Stimulated activated naive CD4-positive, alpha-beta T cell (primary cell): ENCODE data around the gene ITPKB.
"Not testable (repeated sequence)": the region's sequence is repeated elsewhere in the genome, so short reads cannot be mapped to it uniquely, and the experiment has no call there.

Experiments used
- DNase-seq, 6 experiments: peaks; one replicate each; lab custom pipeline; 2025; lab: John Stamatoyannopoulos, UW

ITPKB gene

GRCh38 chr1:226754793-226755533, 15.9 kb upstream of the ITPKB start:
- DNase-seq = peak in 2 of 6 experiments; percentile 14 to 21

GRCh38 chr1:226754097-226754496, 15.0 kb upstream of the ITPKB start:
- DNase-seq = no peak

GRCh38 chr1:226751703-226752102, 12.6 kb upstream of the ITPKB start:
- DNase-seq = no peak

- DNase-seq = no peak
Observed at GRCh38 chr1:226751214-226751613, 12.1 kb upstream of the ITPKB start.

- no peak for DNase-seq
Observed at GRCh38 chr1:226749467-226749866, 10.4 kb upstream of the ITPKB start.

- DNase-seq = no peak
Observed at GRCh38 chr1:226748306-226748705, 9.2 kb upstream of the ITPKB start.

- DNase-seq = not testable (repeated sequence)
Observed at GRCh38 chr1:226747519-226748263, 8.6 kb upstream of the ITPKB start.

GRCh38 chr1:226743259-226743658, 4.2 kb upstream of the ITPKB start:
- DNase-seq = no peak

GRCh38 chr1:226741009-226741408, 1.9 kb upstream of the ITPKB start:
- DNase-seq = no peak

GRCh38 chr1:226739696-226740065, 599 bp upstream of the ITPKB start:
- no peak for DNase-seq

GRCh38 chr1:226738421-226738994, 574 bp downstream of the ITPKB start:
- DNase-seq = peak in 3 of 6 experiments; percentile 44 to 75 (median 63)

- DNase-seq = peak in 4 of 6 experiments; percentile 53 to 75 (median 66)
Observed at GRCh38 chr1:226737819-226738420, 1.2 kb downstream of the ITPKB start.

- DNase-seq = peak in 5 of 6 experiments; percentile 31 to 73 (median 57)
Observed at GRCh38 chr1:226736908-226737818, 1.9 kb downstream of the ITPKB start.

- DNase-seq = peak in 3 of 6 experiments; percentile 52 to 74 (median 55)
Observed at GRCh38 chr1:226736001-226736907, 2.8 kb downstream of the ITPKB start.

- no peak for DNase-seq
Observed at GRCh38 chr1:226735576-226735975, 3.5 kb downstream of the ITPKB start.

GRCh38 chr1:226734611-226735153, 4.4 kb downstream of the ITPKB start:
- no peak for DNase-seq

GRCh38 chr1:226733876-226734275, 5.2 kb downstream of the ITPKB start:
- DNase-seq = no peak

- DNase-seq = peak in 2 of 6 experiments; percentile 42 to 61
Observed at GRCh38 chr1:226733304-226733703, 5.8 kb downstream of the ITPKB start.

GRCh38 chr1:226732856-226733291, 6.2 kb downstream of the ITPKB start:
- no peak for DNase-seq
